Measurements from ENCODE around the gene FKBP2.
A peak's percentile ranks its signal among the peaks of the same experiment; 100 is the strongest.

The FKBP2 gene

GRCh38 chr11:64219354-64219684, 21.6 kb upstream of the FKBP2 start:
- DNase-seq (ENCODE audit: low read depth in 2 of 2), result no peak

DNA sequence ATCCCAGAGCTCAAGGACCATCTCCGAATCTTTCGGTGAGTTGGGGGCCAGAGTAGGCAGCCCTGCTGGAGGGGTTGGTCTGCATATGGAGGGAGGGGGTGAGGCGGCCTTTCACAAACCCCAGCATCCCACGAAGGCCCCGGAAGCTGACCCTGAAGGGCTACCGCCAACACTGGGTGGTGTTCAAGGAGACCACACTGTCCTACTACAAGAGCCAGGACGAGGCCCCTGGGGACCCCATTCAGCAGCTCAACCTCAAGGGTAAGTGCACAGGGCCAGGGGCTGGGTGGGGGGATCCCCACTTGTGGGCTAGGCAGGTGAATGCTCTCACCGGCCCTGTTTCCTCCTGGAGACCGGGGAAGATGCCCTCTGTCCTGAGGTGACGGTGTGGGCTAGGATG, 21.1 kb upstream of the FKBP2 start:
- no peak for DNase-seq (ENCODE audit: low read depth in 2 of 2)

DNA sequence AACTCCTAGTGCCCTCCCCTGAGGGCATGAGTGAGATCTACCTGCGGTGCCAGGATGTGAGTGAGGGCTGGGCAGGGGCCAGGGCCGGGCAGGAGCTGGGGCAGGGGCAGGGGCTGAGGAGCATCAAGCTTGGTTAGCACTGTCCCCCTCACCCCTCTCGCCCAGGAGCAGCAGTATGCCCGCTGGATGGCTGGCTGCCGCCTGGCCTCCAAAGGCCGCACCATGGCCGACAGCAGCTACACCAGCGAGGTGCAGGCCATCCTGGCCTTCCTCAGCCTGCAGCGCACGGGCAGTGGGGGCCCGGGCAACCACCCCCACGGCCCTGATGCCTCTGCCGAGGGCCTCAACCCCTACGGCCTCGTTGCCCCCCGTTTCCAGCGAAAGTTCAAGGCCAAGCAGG, 20.6 kb upstream of the FKBP2 start:
- DNase-seq (ENCODE audit: low read depth in 2 of 2), result no peak

DNA sequence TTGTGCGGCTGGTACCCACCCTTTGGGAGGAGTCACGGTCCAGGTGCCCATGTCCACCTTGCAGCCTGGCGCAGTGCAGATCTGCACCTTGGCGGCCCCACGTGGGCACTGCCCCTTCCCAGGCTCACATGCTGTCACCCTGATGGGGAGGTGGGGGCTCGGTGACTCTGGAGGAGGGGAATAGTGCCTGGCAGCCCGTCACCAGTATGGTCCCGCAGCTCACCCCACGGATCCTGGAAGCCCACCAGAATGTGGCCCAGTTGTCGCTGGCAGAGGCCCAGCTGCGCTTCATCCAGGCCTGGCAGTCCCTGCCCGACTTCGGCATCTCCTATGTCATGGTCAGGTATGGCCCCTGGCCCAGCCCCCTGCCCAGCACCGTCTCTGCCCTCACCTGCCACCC, 20.1 kb upstream of the FKBP2 start:
- no peak for DNase-seq (ENCODE audit: low read depth in 2 of 2)

DNA sequence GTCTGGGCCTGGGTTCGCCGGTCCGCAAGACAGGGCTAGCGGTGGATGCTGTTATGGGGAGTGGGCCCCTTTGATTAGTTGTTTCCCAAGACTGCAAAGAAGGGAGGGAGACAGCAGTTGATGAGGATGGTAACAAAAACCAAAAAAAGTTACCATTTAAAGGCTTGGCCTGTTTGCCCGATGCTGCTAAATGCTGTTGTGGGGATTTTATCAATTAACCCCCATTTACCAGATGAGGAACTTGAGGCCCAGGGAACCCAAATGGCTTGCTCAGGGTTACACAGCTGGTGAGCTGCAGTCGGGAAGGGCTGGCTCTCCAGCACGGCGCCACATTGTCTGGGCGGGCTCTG, 18.3 kb upstream of the FKBP2 start:
- no peak for DNase-seq (ENCODE audit: low read depth in 2 of 2)

DNA sequence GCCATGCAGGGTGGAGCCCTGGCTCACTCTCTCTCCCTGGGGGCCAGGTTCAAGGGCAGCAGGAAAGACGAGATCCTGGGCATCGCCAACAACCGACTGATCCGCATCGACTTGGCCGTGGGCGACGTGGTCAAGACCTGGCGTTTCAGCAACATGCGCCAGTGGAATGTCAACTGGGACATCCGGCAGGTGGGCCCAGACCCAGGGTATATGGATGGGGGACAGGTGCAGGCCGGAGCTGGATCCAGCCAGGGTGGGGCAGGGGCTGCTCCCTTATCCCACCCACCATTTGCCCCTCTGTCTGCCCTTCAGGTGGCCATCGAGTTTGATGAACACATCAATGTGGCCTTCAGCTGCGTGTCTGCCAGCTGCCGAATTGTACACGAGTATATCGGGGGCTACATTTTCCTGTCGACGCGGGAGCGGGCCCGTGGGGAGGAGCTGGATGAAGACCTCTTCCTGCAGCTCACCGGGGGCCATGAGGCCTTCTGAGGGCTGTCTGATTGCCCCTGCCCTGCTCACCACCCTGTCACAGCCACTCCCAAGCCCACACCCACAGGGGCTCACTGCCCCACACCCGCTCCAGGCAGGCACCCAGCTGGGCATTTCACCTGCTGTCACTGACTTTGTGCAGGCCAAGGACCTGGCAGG, 17.8 kb upstream of the FKBP2 start:
- no peak for DNase-seq (ENCODE audit: low read depth in 2 of 2)

DNA sequence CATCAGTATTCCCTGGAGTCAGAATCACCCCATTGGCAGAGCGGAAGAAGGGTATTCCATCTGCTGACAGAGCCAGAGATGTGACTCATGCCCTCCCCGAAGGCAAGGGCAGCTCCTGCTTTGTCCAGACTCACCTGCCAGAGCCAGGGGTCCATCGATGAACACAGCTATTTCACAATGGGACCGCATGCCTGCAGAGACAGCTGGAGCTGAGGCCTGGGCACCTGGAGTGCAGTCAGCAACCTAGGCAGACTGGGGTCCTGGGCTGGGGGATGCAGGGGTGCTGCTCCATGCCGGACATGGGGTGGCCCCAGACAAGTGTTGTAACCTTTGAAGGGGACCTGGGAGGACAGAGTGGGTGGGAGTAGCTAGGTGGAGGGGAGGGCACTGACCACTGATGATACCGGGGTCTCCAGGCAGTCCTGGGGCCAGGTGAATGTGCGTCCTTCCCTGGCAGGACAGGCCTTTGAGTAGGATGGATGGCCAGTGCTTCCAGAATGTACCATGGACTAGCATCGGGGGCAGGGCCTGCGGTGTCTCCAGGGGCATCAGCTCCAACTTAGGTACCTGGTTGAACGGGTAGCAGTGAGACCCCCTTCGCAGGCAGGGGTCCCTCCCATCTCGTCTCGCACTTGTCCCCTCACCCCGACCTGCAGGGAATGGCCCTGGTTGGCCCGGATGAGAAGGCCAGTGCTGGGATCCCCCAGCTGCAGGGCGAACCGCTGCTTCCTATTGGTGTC, 16.6 kb upstream of the FKBP2 start:
- no peak for DNase-seq (ENCODE audit: low read depth in 2 of 2)

- no peak for DNase-seq (ENCODE audit: low read depth in 2 of 2)
Measured at GRCh38 chr11:64224891-64225607, 15.8 kb upstream of the FKBP2 start.

DNA sequence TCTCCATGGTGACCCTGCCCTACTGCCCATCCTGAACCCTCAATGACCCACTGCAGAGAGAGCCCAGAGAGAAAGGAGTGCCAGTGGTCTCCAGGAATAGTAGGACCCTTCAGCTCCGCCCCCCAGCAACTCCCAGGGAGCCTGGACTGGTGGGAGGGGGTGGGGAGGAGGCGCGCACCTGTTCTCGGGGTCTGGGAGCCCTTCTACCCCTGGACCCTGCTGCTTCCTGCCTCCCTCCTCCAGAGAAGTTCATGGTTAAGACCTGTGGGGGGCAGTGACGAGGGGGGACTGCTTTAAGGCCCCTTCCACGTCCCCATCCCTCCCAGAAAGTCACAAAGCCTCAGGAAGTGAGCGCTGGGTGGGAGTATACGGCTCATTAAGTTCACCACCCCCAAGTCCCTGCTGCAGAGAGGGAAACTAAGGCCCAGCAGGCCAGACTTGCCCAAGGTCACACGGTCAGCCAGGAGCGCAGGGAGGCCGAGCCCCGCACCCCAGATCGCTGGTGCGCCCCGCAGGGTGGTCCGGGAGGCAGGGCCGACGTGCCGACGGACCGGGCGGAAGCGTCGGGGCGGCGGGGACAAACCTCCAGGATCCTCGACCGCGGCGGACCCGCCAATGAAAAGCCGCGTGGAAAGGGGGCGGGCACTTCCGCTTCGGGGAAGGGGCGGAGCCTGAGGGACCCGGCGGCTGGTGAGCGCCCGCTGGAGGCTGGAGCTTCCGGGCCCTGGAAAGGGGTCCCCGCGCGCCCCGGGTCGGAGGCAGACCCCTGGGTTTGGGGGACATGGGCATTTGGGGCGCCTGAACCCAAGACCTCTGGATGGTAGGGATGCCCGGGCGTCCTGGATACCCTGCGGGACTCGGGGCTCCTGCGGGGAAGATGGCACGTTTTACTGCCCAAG, 15.0 kb upstream of the FKBP2 start, which contains the start of the genes NUDT22 and TRPT1:
NUDT22 (plus strand) TSS at position 667 of the 899 bp plus-strand sequence. CDS start 379 bp downstream, outside the sequence.
TRPT1 (minus strand) TSS at position 579 of the 899 bp plus-strand sequence; CDS start at position 253, 326 bp downstream.
- peak; percentile 89 to 94 for DNase-seq (ENCODE audit: low read depth in 2 of 2)

DNA sequence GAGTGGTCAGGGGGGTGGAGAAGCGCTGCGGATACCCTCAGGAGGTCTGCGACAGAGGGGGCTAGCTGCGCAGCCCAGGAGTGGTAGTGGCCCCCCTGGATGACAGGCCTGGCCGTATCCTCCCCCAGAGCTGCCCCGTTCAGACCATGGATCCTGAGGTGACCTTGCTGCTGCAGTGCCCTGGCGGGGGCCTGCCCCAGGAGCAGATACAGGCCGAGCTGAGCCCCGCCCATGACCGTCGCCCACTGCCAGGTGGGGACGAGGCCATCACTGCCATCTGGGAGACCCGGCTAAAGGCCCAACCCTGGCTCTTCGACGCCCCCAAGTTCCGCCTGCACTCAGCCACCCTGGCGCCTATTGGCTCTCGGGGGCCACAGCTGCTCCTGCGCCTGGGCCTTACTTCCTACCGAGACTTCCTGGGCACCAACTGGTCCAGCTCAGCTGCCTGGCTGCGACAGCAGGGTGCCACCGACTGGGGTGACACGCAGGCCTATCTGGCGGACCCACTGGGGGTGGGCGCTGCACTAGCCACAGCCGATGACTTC, 14.3 kb upstream of the FKBP2 start:
- DNase-seq (ENCODE audit: low read depth in 2 of 2), result peak in 1 of 2 donors; percentile 60

- no peak for DNase-seq (ENCODE audit: low read depth in 2 of 2)
Measured at GRCh38 chr11:64227405-64227956, 13.4 kb upstream of the FKBP2 start.

DNA sequence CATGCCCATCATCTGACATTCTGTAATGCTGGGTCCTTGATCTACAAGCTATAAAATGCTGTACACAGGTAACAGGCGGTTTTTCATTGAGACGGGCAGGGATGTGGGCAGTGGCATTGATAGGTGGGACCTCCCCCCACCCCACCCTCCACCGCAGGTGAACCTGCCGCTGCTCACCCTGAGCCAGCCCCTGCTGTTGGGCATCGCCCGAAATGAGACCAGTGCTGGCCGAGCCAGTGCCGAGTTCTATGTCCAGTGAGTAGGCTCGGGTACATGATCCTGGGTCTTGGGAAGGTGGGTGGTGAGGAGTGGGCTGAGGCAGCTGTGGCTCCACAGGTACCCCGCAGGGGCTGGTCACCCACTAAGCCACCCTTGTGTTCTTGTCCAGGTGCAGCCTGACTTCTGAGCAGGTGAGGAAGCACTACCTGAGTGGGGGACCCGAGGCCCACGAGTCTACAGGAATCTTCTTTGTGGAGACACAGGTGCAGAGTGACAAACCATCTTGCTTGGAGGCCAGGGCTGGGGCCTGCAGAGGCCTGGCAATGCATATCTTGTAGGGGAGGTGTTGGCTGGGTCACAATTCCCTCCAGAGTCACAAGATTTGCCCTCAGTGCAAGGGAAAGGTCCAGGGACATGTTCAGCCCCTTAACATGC, 11.7 kb upstream of the FKBP2 start:
- DNase-seq (ENCODE audit: low read depth in 2 of 2), result no peak

GRCh38 chr11:64229744-64230170, 11.1 kb upstream of the FKBP2 start:
- no peak for DNase-seq (ENCODE audit: low read depth in 2 of 2)

GRCh38 chr11:64230171-64230984, 10.5 kb upstream of the FKBP2 start, which contains the start of gene DNAJC4:
DNAJC4 (plus strand) TSS chr11:64230548; CDS start chr11:64230855, 307 bp downstream.
- peak; percentile 82 to 86 for DNase-seq (ENCODE audit: low read depth in 2 of 2)

GRCh38 chr11:64230985-64231365, 9.9 kb upstream of the FKBP2 start:
- no peak for DNase-seq (ENCODE audit: low read depth in 2 of 2)

DNA sequence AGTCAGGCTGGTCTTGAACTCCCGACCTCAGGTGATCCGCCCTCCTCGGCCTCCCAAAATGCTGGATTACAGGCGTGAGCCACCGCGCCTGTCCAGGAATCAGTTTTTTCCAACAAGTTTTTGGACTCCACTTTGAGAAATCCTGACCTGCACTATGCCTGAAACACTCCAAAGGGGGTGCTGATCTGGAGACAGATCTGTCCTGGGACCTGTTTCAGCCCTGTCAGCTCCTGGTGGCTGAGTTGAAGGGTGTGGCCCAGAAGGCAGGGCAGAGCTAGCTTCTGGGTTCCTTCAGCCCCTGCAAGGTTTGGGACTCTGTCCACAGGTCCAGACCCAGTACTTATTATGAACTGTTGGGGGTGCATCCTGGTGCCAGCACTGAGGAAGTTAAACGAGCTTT, 9.3 kb upstream of the FKBP2 start:
- no peak for DNase-seq (ENCODE audit: low read depth in 2 of 2)

- DNase-seq (ENCODE audit: low read depth in 2 of 2), result no peak
Measured at GRCh38 chr11:64232182-64232966, 8.5 kb upstream of the FKBP2 start.

GRCh38 chr11:64232967-64233315, 8.0 kb upstream of the FKBP2 start:
- no peak for DNase-seq (ENCODE audit: low read depth in 2 of 2)
